HUES6 (cell line): ENCODE results near the gene AQP10.
"Not testable (repeated sequence)": the region's sequence is repeated elsewhere in the genome, so short reads cannot be mapped to it uniquely, and the experiment has no call there.

Experiments
- H3K27ac ChIP-seq: 2 replicates; pipeline ENCODE4 v1.7.0; 2013; ENCODE audit warnings: low read depth, mild to moderate bottlenecking, low read length, inconsistent platforms
- H3K27me3 ChIP-seq: 2 replicates; pipeline ENCODE4 v1.6.1; 2013; ENCODE audit warnings: low read length; ENCODE audit not compliant: control insufficient read depth, insufficient read depth
- H3K36me3 ChIP-seq: 2 replicates; pipeline ENCODE4 v1.6.1; 2013; ENCODE audit warnings: low read length; ENCODE audit not compliant: control insufficient read depth, insufficient read depth
- H3K4me1 ChIP-seq: 2 replicates; pipeline ENCODE4 v1.6.1; 2013; ENCODE audit warnings: low read length; ENCODE audit not compliant: control insufficient read depth, insufficient read depth
- H3K4me3 ChIP-seq: 2 replicates; pipeline ENCODE4 v1.5.1; 2013; ENCODE audit warnings: low read depth, low read length
- H3K9ac ChIP-seq: one replicate; pipeline ENCODE4 v1.6.1; 2013; ENCODE audit warnings: mild to moderate bottlenecking, low read length
- H3K9me3 ChIP-seq: 2 replicates; pipeline ENCODE4 v1.6.1; 2013; ENCODE audit warnings: low read depth, low read length; ENCODE audit not compliant: control insufficient read depth, insufficient read depth

Gene AQP10

DNA sequence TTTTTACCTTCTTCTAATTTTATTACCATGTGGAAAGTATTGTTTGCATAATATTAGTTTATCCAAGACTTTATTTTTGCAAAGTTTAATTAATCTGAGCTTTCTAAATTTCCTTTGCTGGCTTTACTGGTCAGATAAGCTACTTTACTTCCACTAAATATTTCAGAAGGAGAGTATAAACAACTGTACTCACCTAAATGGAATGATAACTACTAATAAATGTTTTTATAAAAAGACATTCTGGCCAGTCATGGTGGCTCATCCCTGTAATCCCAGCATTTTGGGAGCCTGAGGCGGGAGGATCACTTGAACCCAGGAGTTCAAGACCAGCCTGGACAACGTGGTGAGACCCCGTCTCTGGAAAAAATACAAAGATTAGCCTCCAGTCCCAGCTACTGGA lies 40.5 kb downstream of the AQP10 start:
- Histone ChIP-seq H3K27ac (no peak overlapping the region), H3K9me3 (peaks cover 8% of the 10 kb centered on the region), H3K36me3 (no peaks in the 10 kb centered on the region), H3K27me3 (no peaks in the 10 kb centered on the region), H3K9ac (no peak overlapping the region), H3K4me1 (0 out of 2 replicates have a peak, but pooled peaks cover 4% of the 10 kb centered on the region), H3K4me3 (no peak overlapping the region)

DNA sequence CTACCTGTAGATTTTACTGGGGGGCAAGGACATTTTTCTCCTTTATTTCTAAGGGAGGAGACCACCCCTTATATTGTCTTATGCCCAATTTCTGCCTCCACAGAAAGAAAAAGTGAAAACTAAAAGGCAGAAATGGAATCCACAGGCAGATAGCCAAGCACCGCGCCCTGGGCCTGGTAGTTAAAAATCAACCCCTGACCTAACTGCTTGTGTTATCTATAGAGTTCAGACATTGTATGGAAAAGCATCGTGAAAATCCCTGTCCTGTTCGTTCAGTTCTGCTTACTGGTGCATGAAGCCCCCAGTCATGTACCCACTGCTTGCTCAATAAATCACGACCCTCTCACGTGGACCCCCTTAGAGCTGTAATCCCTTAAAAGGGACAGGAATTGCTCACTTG lies 50.5 kb downstream of the AQP10 start:
- H3K4me3 ChIP-seq: no peak overlapping the region
- H3K9ac ChIP-seq: no peak overlapping the region
- no peaks in the 10 kb centered on the region for H3K4me1 ChIP-seq
- no peaks in the 10 kb centered on the region for H3K27me3 ChIP-seq
- no peak overlapping the region for H3K27ac ChIP-seq
- no peaks in the 10 kb centered on the region for H3K36me3 ChIP-seq
- H3K9me3 ChIP-seq: peaks cover 5% of the 10 kb centered on the region; the same call in 1 of the 2 replicates

DNA sequence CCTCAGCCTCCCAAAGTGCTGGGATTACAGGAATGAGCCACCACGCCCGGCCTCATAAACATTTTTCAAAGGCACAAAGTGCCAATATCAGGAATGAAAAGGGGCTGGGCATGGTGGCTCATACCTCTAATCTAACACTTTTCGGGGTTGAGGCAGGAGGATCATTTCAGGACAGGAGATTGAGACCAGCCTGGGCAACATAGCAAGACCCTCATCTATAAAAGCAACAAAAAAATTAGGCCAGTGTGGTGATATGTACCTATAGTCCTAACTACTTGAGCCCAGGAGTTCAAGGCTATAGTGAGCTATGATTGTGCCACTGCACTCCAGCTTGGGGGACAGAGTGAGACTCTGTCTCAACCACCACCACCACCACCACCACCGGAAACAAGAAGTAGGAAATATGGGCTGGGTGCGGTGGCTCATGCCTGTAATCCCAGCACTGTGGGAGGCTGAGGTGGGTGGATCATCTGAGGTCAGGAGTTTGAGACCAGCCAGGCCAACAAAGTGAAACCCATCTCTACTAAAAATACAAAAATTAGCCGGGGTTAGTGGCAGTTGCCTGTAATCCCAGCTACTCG lies 53.0 kb downstream of the AQP10 start:
- not testable (repeated sequence) for H3K4me3 ChIP-seq, H3K4me1 ChIP-seq, H3K9me3 ChIP-seq, H3K9ac ChIP-seq, H3K36me3 ChIP-seq, H3K27me3 ChIP-seq, H3K27ac ChIP-seq
